ENCODE results near the gene TP53BP1.

- TF ChIP-seq, protein P1, sequence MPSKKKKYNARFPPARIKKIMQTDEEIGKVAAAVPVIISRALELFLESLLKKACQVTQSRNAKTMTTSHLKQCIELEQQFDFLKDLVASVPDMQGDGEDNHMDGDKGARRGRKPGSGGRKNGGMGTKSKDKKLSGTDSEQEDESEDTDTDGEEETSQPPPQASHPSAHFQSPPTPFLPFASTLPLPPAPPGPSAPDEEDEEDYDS (CRISPR knock-in tag; IDR thresholded peaks at IDR 0.05) = no peak
- TF ChIP-seq IRF9 (CRISPR knock-in tag; IDR thresholded peaks at IDR 0.05; ENCODE audit: borderline replicate concordance) = no peak
- TF ChIP-seq ZNF724P (CRISPR knock-in tag; IDR thresholded peaks at IDR 0.05; ENCODE audit: borderline replicate concordance) = no peak
- TF ChIP-seq PHB2 (IDR thresholded peaks at IDR 0.05; ENCODE audit: partially characterized antibody) = no peak
- TF ChIP-seq XRCC5 (optimal IDR thresholded peaks at IDR 0.05; ENCODE audit: low read length) = no peak
- no peak for TF ChIP-seq NFIC (IDR thresholded peaks at IDR 0.05; ENCODE audit: low read length)
- TF ChIP-seq, protein P2, sequence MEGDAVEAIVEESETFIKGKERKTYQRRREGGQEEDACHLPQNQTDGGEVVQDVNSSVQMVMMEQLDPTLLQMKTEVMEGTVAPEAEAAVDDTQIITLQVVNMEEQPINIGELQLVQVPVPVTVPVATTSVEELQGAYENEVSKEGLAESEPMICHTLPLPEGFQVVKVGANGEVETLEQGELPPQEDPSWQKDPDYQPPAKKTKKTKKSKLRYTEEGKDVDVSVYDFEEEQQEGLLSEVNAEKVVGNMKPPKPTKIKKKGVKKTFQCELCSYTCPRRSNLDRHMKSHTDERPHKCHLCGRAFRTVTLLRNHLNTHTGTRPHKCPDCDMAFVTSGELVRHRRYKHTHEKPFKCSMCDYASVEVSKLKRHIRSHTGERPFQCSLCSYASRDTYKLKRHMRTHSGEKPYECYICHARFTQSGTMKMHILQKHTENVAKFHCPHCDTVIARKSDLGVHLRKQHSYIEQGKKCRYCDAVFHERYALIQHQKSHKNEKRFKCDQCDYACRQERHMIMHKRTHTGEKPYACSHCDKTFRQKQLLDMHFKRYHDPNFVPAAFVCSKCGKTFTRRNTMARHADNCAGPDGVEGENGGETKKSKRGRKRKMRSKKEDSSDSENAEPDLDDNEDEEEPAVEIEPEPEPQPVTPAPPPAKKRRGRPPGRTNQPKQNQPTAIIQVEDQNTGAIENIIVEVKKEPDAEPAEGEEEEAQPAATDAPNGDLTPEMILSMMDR (CRISPR knock-in tag; IDR thresholded peaks at IDR 0.05) = no peak
- TF ChIP-seq POLR2AphosphoS5 (IDR thresholded peaks at IDR 0.05; ENCODE audit: low read depth, low read length) = no peak
- TF ChIP-seq GTF2F1 (IDR thresholded peaks at IDR 0.05; ENCODE audit: low read length) = no peak
Measured at GRCh38 chr15:43516185-43516584, 23.2 kb upstream of the TP53BP1 start.

Measured in HepG2 (cell line).